GM19351 (cell line): ENCODE measurements around the gene CGB7.
"Not testable (repeated sequence)": the region's sequence is repeated elsewhere in the genome, so short reads cannot be mapped to it uniquely, and the experiment has no call there.

Experiments
- ATAC-seq: cut with Tn5 transposase; IDR thresholded peaks from one replicate; pipeline ENCODE4 v1.9.1; 2021; ENCODE audit warnings: mild to moderate bottlenecking, moderate library complexity; ENCODE audit not compliant: unreplicated experiment

The CGB7 gene

DNA sequence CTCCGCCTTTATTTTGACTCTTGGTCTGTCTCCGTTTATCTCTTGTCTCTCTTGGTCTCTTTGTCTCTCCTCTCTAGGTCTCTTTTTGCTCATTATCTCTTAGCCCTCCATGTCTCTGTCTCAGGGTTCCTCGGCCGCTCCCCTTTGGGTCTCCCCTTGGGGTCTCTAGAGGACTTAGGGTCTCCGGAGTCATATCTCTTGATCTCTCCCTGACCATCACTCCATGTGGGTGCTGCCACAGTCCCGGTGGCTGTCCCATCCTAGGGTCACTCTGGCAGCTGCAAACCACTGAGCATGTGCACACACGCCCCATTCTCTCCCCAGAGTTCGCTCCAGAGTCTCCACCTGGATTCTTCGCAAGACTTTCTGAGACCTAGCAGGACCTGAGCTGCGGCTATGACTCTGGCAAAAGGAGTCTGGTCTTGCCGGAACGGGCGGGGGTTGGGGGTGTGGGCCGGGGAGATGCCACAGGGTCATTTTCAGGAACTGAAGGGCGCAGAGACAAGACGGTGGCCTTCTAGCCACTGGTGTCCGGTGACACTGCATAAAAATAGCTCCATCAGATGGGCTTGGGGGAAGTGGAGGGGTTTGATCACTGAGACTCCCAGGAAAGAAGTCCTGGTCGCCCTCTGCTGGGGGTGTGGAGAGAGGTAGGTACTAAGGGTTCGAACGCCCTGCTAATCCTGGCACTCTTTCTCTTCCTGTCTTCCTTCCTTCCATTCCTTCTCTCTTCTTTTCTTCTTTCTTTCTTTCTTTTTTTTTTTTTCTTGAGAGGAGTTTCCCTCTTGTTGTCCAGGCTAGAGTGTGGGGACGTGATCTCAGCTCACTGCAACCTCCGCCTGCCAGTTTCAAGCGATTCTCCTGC is 16.2 kb upstream of the CGB7 start:
- no peak for ATAC-seq

GRCh38 chr19:49071860-49072547 is 14.5 kb upstream of the CGB7 start:
- ATAC-seq: no peak

GRCh38 chr19:49070416-49070815 is 12.9 kb upstream of the CGB7 start:
- ATAC-seq: no peak

GRCh38 chr19:49069026-49069425 is 11.5 kb upstream of the CGB7 start:
- no peak for ATAC-seq

DNA sequence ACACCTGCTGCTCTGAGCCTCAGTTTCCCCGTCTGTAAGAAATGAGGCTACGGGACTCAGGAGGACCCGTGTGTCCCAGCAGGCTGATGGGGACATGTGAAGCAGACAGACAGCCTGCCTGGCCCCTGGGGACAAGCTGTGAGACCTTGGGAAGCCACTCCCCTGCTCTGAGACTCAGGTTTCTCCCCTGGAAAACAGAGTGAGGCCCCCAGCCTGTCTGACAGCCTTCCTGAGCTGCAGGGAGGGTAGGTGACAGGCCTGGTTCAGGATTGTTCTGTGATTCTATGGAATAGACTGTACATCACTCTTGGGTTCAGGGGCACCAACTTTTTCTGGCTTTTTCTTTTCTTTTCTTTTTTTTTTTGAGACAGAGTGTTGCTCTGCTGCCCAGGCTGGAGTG is 10.0 kb upstream of the CGB7 start:
- no peak for ATAC-seq

- no peak for ATAC-seq
Observed at GRCh38 chr19:49065905-49066512, 8.5 kb upstream of the CGB7 start.

DNA sequence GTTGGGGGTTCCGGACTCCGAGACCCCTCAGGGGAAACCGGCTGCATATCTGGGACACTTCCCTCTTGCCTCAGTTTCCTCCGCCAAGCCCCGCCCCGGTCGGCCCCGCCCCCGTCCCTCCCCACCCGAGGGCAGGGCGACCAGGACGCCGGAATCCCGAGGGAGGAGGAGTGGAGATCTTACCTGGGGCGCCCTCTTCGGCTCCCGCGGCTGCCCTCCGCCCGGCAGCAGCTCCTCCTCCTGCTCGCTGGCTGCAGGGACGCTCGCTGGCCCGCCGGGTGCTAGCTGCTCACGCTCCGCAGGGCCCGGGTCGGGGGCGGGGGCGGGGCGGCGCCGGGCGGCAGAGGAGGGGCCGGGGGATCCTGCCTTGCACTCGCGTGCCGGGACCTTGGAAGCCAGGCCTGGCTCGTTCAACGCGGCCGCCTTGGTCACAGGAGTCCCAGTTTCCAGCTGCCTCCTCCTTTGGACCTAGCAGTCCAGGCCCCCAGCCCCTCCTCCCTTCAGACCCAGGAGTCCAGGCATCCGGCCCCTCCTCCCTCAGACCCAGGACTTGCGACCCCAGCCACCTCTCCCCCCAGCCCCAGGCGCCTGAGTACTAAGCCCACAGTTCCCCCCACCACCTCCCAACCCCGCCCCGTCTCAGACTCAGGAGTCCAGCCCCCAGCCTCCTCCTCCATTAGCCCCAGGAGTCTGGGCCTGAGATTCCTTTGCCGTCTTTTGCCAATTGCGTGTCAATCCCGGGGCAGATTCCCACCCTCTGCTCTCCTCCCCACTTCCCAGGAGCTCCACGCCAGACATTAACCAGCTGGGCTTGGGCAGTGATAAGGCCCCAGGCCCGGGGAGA is 7.4 kb upstream of the CGB7 start, which contains the start of gene NTF4:
Gene NTF4, minus strand, starts transcription at position 51 of the 844 bp plus-strand sequence. CDS start 2,821 bp downstream, outside the sequence.
- ATAC-seq: no peak

GRCh38 chr19:49064029-49064629 is 6.6 kb upstream of the CGB7 start:
- ATAC-seq: no peak

DNA sequence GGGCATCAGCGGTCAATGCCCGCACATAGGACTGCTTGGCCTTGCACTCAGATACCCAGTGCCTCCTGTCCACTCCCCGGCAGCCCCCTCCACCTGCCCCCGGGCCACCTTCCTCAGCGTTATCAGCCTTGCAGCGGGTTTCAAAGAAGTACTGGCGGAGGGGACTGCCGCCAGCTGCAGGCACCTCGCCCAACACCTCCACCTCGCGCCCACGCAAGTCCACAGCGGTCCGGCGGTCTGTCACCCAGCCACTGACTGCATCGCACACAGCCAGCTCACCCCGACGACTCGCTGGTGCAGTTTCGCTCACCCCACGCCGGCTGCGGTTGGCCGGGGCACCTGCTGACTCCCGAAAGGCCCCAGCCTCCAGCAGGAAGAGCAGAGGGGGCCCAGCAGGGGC is 3.9 kb upstream of the CGB7 start:
- no peak for ATAC-seq

GRCh38 chr19:49061000-49061399 is 3.5 kb upstream of the CGB7 start:
- no peak for ATAC-seq

- ATAC-seq: no peak
Observed at GRCh38 chr19:49059053-49059452, 1.5 kb upstream of the CGB7 start.

GRCh38 chr19:49058562-49058961 is 1.0 kb upstream of the CGB7 start:
- no peak for ATAC-seq

GRCh38 chr19:49056902-49057596 is 500 bp downstream of the CGB7 start:
- not testable (repeated sequence) for ATAC-seq

DNA sequence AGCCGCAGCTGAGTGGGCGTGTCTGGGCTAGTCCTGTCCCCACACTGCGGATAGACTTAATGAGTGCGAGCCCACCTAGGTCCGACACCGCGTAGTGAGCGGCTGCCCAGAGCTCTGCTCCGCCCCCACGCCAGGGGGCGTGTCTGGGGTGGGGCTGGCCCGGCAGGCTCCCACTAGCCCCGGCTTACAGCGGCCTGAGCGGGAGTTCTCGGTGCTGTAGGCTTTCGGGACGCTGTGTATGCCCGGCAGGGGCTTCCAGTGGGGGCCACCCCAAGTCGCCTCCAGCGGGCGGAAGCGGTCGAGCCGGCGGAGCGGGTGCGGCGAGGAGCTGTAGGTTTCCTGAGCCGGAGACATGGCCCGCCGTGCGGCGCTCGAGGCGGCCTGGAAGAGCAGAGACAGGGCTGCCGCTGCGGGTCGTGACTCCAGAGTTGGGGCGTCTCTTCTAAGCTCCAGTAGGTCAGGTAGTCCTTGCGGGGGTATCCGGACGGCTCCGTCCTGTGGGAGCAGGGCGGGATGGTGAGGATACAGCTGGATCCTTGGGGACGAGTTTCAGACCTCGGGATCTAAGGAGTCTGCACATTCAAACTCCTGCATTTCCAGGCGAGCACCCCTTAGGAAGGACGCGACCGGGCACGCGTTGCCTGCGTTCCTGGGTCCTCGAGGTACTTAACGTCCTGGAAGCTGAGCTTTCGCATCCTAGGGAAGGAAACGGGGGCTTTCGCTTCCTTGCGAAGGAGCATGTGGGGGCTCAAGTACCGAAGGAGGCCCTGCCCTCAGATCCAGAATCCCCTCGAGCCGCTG is 1.2 kb downstream of the CGB7 start:
- ATAC-seq: no peak

DNA sequence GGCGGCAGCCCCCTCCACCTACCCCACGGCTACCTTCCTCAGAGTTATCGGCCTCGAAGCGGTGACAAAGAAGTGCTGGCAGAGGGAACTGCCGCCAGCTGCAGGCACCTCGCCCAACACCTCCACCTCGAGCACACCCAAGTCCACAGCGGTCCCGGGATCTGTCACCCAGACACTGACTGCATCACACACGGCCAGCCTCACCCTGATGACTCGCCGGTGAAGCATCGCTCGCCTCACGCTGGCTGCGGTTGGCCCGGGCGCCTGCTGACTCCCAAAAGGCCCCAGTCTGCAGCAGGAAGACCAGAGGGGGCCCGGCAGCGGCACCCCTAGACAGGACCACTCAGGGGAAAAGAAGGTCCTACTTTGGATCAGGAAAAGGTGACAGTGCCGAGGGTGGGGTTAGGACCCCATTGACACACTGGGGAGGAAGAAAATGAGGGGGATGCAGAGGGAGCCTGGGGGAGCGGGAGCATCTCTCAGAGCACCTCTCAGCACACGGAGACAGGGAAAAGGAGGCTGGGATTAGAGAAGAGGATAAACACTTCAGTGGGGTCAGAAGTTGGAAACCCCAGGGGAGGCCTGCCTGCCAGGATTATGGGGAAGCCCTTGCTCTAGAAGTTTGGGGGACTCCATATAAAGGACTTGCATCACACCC is 7.0 kb downstream of the CGB7 start:
- not testable (repeated sequence) for ATAC-seq

DNA sequence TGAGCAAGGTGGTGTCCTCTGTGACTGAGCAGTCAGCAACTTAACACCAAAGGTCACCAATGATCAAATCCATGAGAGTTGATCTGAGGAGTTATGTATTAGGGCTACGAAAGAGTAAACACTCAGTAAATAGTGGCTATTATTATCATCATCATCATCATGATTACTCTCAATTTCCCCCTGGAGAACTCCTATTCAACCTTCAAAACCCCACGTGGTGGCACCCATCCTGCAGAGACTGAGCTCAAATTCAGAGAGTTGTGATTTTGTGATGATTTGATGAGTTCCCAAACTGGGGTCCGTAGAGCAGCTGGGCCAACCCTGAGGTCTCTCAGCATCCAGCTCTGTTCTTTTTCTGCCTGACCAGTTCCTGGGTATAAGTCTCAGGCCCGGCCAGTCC is 7.7 kb downstream of the CGB7 start:
- not testable (repeated sequence) for ATAC-seq

- ATAC-seq: not testable (repeated sequence)
Observed at GRCh38 chr19:49049011-49049410, 8.5 kb downstream of the CGB7 start, which contains the start of gene CGB8. Gene CGB8 (minus strand): TSS chr19:49049111. CDS start chr19:49048739, 372 bp downstream.

DNA sequence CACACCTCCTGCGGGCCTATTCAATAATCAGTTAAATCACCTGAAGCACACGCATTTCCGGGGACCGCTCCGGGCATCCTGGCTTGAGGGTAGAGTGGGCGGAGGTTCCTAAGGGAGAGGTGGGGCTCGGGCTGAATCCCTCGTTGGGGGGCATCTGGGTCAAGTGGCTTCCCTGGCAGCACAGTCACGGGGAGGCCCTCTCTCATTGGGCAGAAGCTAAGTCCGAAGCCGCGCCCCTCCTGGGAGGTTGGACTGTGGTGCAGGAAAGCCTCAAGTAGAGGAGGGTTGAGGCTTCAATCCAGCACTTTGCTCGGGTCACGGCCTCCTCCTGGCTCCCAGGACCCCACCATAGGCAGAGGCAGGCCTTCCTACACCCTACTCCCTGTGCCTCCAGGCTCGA is 14.0 kb downstream of the CGB7 start, which contains the start of gene CGB5:
Gene CGB5, plus strand, starts transcription at position 301 of the 400 bp plus-strand sequence. CDS start 362 bp downstream, outside the sequence.
- not testable (repeated sequence) for ATAC-seq
